ENCODE measurements around the gene GALNT2.

DNA sequence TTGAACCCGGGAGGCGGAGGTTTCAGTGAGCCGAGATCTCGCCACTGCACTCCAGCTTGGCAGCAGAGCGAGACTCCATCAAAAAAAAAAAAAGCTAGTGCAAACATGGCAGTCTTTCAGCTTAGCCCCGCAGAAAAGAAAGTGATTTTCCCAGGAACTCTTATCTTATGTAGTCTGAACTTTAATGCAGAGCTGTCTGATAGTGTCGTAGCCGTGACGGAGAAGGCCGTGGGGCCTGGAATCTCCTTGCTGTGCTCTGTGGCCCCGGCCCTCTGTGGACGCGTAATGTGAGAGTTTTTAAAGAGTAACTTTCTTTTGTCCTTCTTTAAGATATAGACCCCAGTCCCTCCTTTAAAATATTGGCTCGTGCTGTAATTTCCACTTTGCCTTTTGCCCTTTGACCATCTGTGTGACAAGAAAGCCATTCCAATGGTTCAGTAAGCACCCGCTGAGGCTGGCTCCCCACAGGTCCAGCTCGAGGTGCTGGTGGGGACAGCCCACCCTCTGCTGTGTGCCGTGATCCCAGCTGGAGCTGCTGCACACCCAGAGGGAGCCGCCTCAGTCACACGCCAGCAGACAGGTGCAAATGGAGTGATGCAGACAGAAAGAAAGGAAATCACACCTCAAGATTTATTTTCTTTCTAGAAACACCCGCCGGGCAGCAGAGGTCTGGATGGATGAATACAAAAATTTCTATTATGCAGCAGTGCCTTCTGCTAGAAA lies 195.1 kb downstream of the GALNT2 start:
- TF ChIP-seq POLR2AphosphoS5 (IDR thresholded peaks at IDR 0.05; ENCODE audit: low read depth, low read length) (no peak), SIN3A (IDR thresholded peaks at IDR 0.05; ENCODE audit: borderline replicate concordance, insufficient read depth, low read length) (no peak), TAF1 (IDR thresholded peaks at IDR 0.05; ENCODE audit: borderline replicate concordance, insufficient read depth, low read length) (no peak)
- TF ChIP-seq, protein P1, sequence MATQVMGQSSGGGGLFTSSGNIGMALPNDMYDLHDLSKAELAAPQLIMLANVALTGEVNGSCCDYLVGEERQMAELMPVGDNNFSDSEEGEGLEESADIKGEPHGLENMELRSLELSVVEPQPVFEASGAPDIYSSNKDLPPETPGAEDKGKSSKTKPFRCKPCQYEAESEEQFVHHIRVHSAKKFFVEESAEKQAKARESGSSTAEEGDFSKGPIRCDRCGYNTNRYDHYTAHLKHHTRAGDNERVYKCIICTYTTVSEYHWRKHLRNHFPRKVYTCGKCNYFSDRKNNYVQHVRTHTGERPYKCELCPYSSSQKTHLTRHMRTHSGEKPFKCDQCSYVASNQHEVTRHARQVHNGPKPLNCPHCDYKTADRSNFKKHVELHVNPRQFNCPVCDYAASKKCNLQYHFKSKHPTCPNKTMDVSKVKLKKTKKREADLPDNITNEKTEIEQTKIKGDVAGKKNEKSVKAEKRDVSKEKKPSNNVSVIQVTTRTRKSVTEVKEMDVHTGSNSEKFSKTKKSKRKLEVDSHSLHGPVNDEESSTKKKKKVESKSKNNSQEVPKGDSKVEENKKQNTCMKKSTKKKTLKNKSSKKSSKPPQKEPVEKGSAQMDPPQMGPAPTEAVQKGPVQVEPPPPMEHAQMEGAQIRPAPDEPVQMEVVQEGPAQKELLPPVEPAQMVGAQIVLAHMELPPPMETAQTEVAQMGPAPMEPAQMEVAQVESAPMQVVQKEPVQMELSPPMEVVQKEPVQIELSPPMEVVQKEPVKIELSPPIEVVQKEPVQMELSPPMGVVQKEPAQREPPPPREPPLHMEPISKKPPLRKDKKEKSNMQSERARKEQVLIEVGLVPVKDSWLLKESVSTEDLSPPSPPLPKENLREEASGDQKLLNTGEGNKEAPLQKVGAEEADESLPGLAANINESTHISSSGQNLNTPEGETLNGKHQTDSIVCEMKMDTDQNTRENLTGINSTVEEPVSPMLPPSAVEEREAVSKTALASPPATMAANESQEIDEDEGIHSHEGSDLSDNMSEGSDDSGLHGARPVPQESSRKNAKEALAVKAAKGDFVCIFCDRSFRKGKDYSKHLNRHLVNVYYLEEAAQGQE (IDR thresholded peaks at IDR 0.05; ENCODE audit: insufficient read depth in 1 of 2, low read depth in 2 of 2, low read length in 2 of 2): no peak
